GM23338 (cell line): ENCODE results near the gene SLCO4C1. TPM values are rescaled to one million over a fixed set of nuclear protein-coding genes. Genes with fewer than 3 reads are reported as not detected.

Experiments
- ATAC-seq: fragments of 200-7000 bp; cut with Tn5 transposase; 3 replicates; pipeline ENCODE4 v1.9.1; 2020
- DNase-seq: peaks from one replicate; pipeline ENCODE4 v3.0.0-alpha.2; 2015; ENCODE audit warnings: low spot score
- H2AFZ ChIP-seq: fragments of 200-600 bp; sonication (generic); 2 replicates; pipeline ENCODE4 v1.8.0; 2016; ENCODE audit warnings: antibody characterized with exemption, mild to moderate bottlenecking, moderate library complexity
- H3F3A ChIP-seq: fragments of 200-600 bp; sonication (generic); replicated peaks from 2 replicates; pipeline ENCODE4 v1.8.0; 2017; ENCODE audit warnings: antibody characterized with exemption, mixed run types, low read depth
- H3K27ac ChIP-seq: fragments of 200-600 bp; sonication (generic); 2 replicates; pipeline ENCODE4 v1.6.1; 2016; ENCODE audit warnings: low read depth
- H3K27me3 ChIP-seq: fragments of 200-600 bp; sonication (generic); 2 replicates; pipeline ENCODE4 v1.8.0; 2016; ENCODE audit warnings: mild to moderate bottlenecking, mixed run types, moderate library complexity; ENCODE audit not compliant: insufficient read depth
- H3K36me3 ChIP-seq: fragments of 200-600 bp; sonication (generic); 2 replicates; pipeline ENCODE4 v1.8.0; 2016; ENCODE audit warnings: mild to moderate bottlenecking; ENCODE audit not compliant: insufficient read depth
- H3K4me1 ChIP-seq: fragments of 200-600 bp; sonication (generic); 2 replicates; pipeline ENCODE4 v1.8.0; 2016; ENCODE audit warnings: mild to moderate bottlenecking, moderate library complexity; ENCODE audit not compliant: insufficient read depth
- H3K4me2 ChIP-seq: fragments of 200-600 bp; sonication (generic); 2 replicates; pipeline ENCODE4 v1.7.1; 2017; ENCODE audit warnings: mixed run types
- H3K4me3 ChIP-seq: fragments of 200-600 bp; sonication (generic); 2 replicates; pipeline ENCODE4 v1.6.1; 2016; ENCODE audit warnings: mixed run types
- H3K79me2 ChIP-seq: fragments of 200-600 bp; sonication (generic); replicated peaks from 2 replicates; pipeline ENCODE4 v1.8.0; 2017; ENCODE audit warnings: mild to moderate bottlenecking; ENCODE audit not compliant: insufficient read depth
- H3K9me2 ChIP-seq: fragments of 200-600 bp; sonication (generic); 2 replicates; pipeline ENCODE4 v1.8.0; 2017; ENCODE audit not compliant: insufficient read depth
- H4K20me1 ChIP-seq: fragments of 200-600 bp; sonication (generic); replicated peaks from 2 replicates; pipeline ENCODE4 v1.8.0; 2017; ENCODE audit warnings: mild to moderate bottlenecking; ENCODE audit not compliant: insufficient read depth
- H3K27ac Mint-ChIP-seq: 2 replicates; pipeline ENCODE4 v1.8.0; 2020; ENCODE audit warnings: inconsistent platforms, mild to moderate bottlenecking, moderate library complexity, mixed read lengths
- H3K27me3 Mint-ChIP-seq: 3 replicates; pipeline ENCODE4 v1.8.0; 2022; ENCODE audit warnings: low read depth, mild to moderate bottlenecking, moderate library complexity, mixed read lengths, inconsistent platforms; ENCODE audit not compliant: insufficient read depth, poor library complexity
- H3K36me3 Mint-ChIP-seq: 3 replicates; pipeline ENCODE4 v1.8.0; 2021; ENCODE audit warnings: low read depth, mild to moderate bottlenecking, inconsistent platforms, moderate library complexity, mixed read lengths
- H3K4me1 Mint-ChIP-seq: 3 replicates; pipeline ENCODE4 v1.8.0; 2020; ENCODE audit warnings: mild to moderate bottlenecking, inconsistent platforms, mixed read lengths
- H3K4me3 Mint-ChIP-seq: 3 replicates; pipeline ENCODE4 v1.8.0; 2021; ENCODE audit warnings: moderate library complexity, mild to moderate bottlenecking, inconsistent platforms, mixed read lengths
- H3K9me3 Mint-ChIP-seq: 3 replicates; pipeline ENCODE4 v1.8.0; 2020; ENCODE audit warnings: moderate library complexity, mild to moderate bottlenecking, inconsistent platforms, mixed read lengths
- CREB1 ChIP-seq: fragments of 250-450 bp; sonication (Bioruptor Pico); IDR thresholded peaks from 2 replicates; pipeline ENCODE4 v1.5.0; 2020; ENCODE audit warnings: low read depth, mild to moderate bottlenecking, moderate library complexity
- CTCF ChIP-seq, 2 experiments: fragments of 200-600 bp in 1 of 2; sonication (generic) in 1 of 2; conservative IDR thresholded peaks; 2 replicates each; pipeline versions ENCODE4 v1.5.1 to v1.6.1; 2016 to 2017; ENCODE audit warnings: antibody characterized with exemption in 2 of 2, low read depth in 2 of 2, mild to moderate bottlenecking in 2 of 2, moderate library complexity in 1 of 2
- ETS1 ChIP-seq: IDR thresholded peaks from 2 replicates; pipeline ENCODE4 v1.6.1; 2016; ENCODE audit warnings: antibody characterized with exemption
- EZH2 ChIP-seq: fragments of 200-600 bp; sonication (generic); IDR thresholded peaks from one replicate; pipeline ENCODE4 v1.8.0; 2017; ENCODE audit warnings: antibody characterized with exemption, mild to moderate bottlenecking, low read depth; ENCODE audit not compliant: unreplicated experiment
- JUNB ChIP-seq: IDR thresholded peaks from one replicate; pipeline ENCODE4 v1.6.1; 2016; ENCODE audit warnings: antibody characterized with exemption; ENCODE audit not compliant: unreplicated experiment
- POLR2AphosphoS5 ChIP-seq: IDR thresholded peaks from 2 replicates; pipeline ENCODE4 v1.6.1; 2016; ENCODE audit warnings: antibody characterized with exemption, low read depth
- REST ChIP-seq: IDR thresholded peaks from one replicate; pipeline ENCODE4 v1.6.1; 2018; ENCODE audit warnings: antibody characterized with exemption; ENCODE audit not compliant: unreplicated experiment
- STAT1 ChIP-seq: IDR thresholded peaks from one replicate; pipeline ENCODE4 v1.6.1; 2016; ENCODE audit warnings: antibody characterized with exemption; ENCODE audit not compliant: unreplicated experiment
- ZNF114 ChIP-seq: fragments of 250-450 bp; sonication (Bioruptor Pico); IDR thresholded peaks from 2 replicates; pipeline ENCODE4 v1.5.0; 2020; ENCODE audit warnings: mild to moderate bottlenecking, moderate library complexity
- ZNF331 ChIP-seq: fragments of 250-450 bp; sonication (Bioruptor Pico); IDR thresholded peaks from 2 replicates; pipeline ENCODE4 v1.5.0; 2020; ENCODE audit warnings: low read depth, mild to moderate bottlenecking, moderate library complexity
- polyA plus RNA-seq: library from polyadenylated mRNA; unstranded; fragments of >200 nt; fragmentation: Nextera tagmentation; extraction: Ambion mirVana; gene quantifications from 2 replicates; pipeline ENCODE4 v1.2.1, GENCODE V29; 2016
- total RNA-seq: library from RNA; depleted of rRNA; stranded (reverse); fragments of >200 nt; shearing (Covaris generic); gene quantifications from 2 replicates; pipeline ENCODE4 v1.2.3, GENCODE V29; 2014

The SLCO4C1 gene
- total and polyA plus RNA-seq, 2 experiments from 2014 or later, result 2.4 to 6.7 TPM

- TF ChIP-seq CREB1, result no peak
- TF ChIP-seq JUNB, result no peak
- TF ChIP-seq ZNF114 (CRISPR knock-in tag), result no peak
Measured at GRCh38 chr5:102307232-102307631, 11.1 kb upstream of the SLCO4C1 start (continued).

GRCh38 chr5:102306121-102306520 lies 10.0 kb upstream of the SLCO4C1 start:
- ATAC-seq, result no peak
- H3K4me3 ChIP-seq, result no peak overlapping the region
- no peak overlapping the region for H2AFZ ChIP-seq
- H3K4me1 ChIP-seq, result no peaks in the 10 kb centered on the region
- Mint-ChIP-seq H3K36me3 (peaks cover 5% of the 10 kb centered on the region; the same call in 1 of the 3 replicates), H3K9me3 (peaks cover 5% of the 10 kb centered on the region; the same call in 2 of the 3 replicates), H3K4me1 (no peaks in the 10 kb centered on the region), H3K27me3 (no peaks in the 10 kb centered on the region), H3K27ac (no peak overlapping the region), H3K4me3 (no peak overlapping the region)
- no peaks in the 10 kb centered on the region for H3K79me2 ChIP-seq
- H3F3A ChIP-seq, result no peaks in the 10 kb centered on the region
- no peaks in the 10 kb centered on the region; the same call in 1 of the 2 replicates for H3K9me2 ChIP-seq
- no peak for TF ChIP-seq CTCF (conservative IDR thresholded peaks at IDR 0.05; ENCODE audit: low read depth in 2 of 2)
- no peak for TF ChIP-seq ZNF331
- no peak for DNase-seq
- H3K27ac ChIP-seq, result no peak overlapping the region
- no peaks in the 10 kb centered on the region for H4K20me1 ChIP-seq
- no peak overlapping the region for H3K4me2 ChIP-seq
- no peaks in the 10 kb centered on the region for H3K36me3 ChIP-seq
- no peaks in the 10 kb centered on the region for H3K27me3 ChIP-seq

- ATAC-seq (peak; percentile 33), DNase-seq (peak; percentile 81)
- Histone ChIP-seq H3K79me2 (no peaks in the 10 kb centered on the region; the same call in 1 of the 2 replicates), H3K27me3 (peaks cover 8% of the 10 kb centered on the region), H3K36me3 (no peaks in the 10 kb centered on the region), H3F3A (peaks cover 4% of the 10 kb centered on the region; the same call in 1 of the 2 replicates), H4K20me1 (no peaks in the 10 kb centered on the region), H3K4me2 (peak overlapping the region; percentile 62), H2AFZ (peak overlapping the region; percentile 64; the same call in 1 of the 2 replicates), H3K9me2 (no peaks in the 10 kb centered on the region), H3K27ac (no peak overlapping the region), H3K4me3 (peak overlapping the region; percentile 65), H3K4me1 (peaks cover 24% of the 10 kb centered on the region)
- Mint-ChIP-seq H3K4me3 (peak overlapping the region; percentile 94), H3K27ac (no peak overlapping the region), H3K27me3 (peaks cover 8% of the 10 kb centered on the region), H3K4me1 (peaks cover 21% of the 10 kb centered on the region), H3K36me3 (no peaks in the 10 kb centered on the region), H3K9me3 (no peaks in the 10 kb centered on the region)
- TF ChIP-seq ZNF331, result no peak
- no peak for TF ChIP-seq JUNB
Measured at GRCh38 chr5:102295534-102296177, 428 bp downstream of the SLCO4C1 start.

GRCh38 chr5:102294886-102295395 lies 1.1 kb downstream of the SLCO4C1 start:
- H3K36me3 ChIP-seq, result no peaks in the 10 kb centered on the region
- H3K27ac ChIP-seq, result peak overlapping the region; percentile 17; the same call in 1 of the 2 replicates
- DNase-seq, result peak; percentile 28
- H4K20me1 ChIP-seq, result no peaks in the 10 kb centered on the region
- peak; percentile 1 for ATAC-seq
- peaks cover 24% of the 10 kb centered on the region for H3K4me1 ChIP-seq
- no peaks in the 10 kb centered on the region for H3K36me3 Mint-ChIP-seq
- no peaks in the 10 kb centered on the region for H3K9me3 Mint-ChIP-seq
- H3K27me3 ChIP-seq, result peaks cover 8% of the 10 kb centered on the region
- H3K4me1 Mint-ChIP-seq, result peaks cover 21% of the 10 kb centered on the region
- no peak overlapping the region for H3K27ac Mint-ChIP-seq
- peak overlapping the region; percentile 94 for H3K4me3 Mint-ChIP-seq
- peak overlapping the region; percentile 65 for H3K4me3 ChIP-seq
- H3K27me3 Mint-ChIP-seq, result peaks cover 8% of the 10 kb centered on the region
- H3K79me2 ChIP-seq, result no peaks in the 10 kb centered on the region; the same call in 1 of the 2 replicates
- H3K4me2 ChIP-seq, result peak overlapping the region; percentile 62
- peaks cover 4% of the 10 kb centered on the region; the same call in 1 of the 2 replicates for H3F3A ChIP-seq
- no peak overlapping the region for H2AFZ ChIP-seq
- no peaks in the 10 kb centered on the region for H3K9me2 ChIP-seq
- no peak for TF ChIP-seq ETS1
- no peak for TF ChIP-seq CREB1
- TF ChIP-seq REST, result no peak
- no peak for TF ChIP-seq STAT1
- no peak for TF ChIP-seq JUNB
- TF ChIP-seq EZH2, result no peak
- TF ChIP-seq POLR2AphosphoS5, result no peak
- no peak for TF ChIP-seq ZNF114 (CRISPR knock-in tag)
